SK-N-MC (cell line): ENCODE data around the gene PSMG4.

Source experiments
- DNase-seq: peaks from one replicate; pipeline ENCODE4 v3.0.0-alpha.2; 2011; ENCODE audit warnings: low read depth, low spot score
- H3K27ac ChIP-seq: fragments of 200-600 bp; sonication (generic); 2 replicates; pipeline ENCODE4 v1.5.1; 2016; ENCODE audit warnings: mixed run types
- H3K36me3 ChIP-seq: fragments of 200-600 bp; sonication (generic); 2 replicates; pipeline ENCODE4 v1.6.1; 2017; ENCODE audit warnings: antibody characterized with exemption, low read length, mixed read lengths; ENCODE audit not compliant: insufficient read depth
- H3K4me3 ChIP-seq: fragments of 200-600 bp; sonication (generic); 2 replicates; pipeline ENCODE4 v1.5.1; 2016
- H3K9ac ChIP-seq: fragments of 200-600 bp; sonication (generic); 2 replicates; pipeline ENCODE4 v1.8.0; 2017; ENCODE audit warnings: mixed run types, mixed read lengths; ENCODE audit not compliant: insufficient read length
- H3K9me3 ChIP-seq: fragments of 200-600 bp; sonication (generic); 2 replicates; pipeline ENCODE4 v1.6.1; 2017; ENCODE audit warnings: low read depth, mild to moderate bottlenecking, antibody characterized with exemption, low read length, moderate library complexity, mixed read lengths
- EZH2 ChIP-seq: fragments of 200-600 bp; sonication (generic); IDR thresholded peaks from one replicate; pipeline ENCODE4 v1.6.1; 2017; ENCODE audit warnings: antibody characterized with exemption
- FOXP2 ChIP-seq: optimal IDR thresholded peaks from 2 replicates; pipeline ENCODE3; 2011; ENCODE audit warnings: mild to moderate bottlenecking, moderate library complexity; ENCODE audit not compliant: insufficient read depth; ENCODE audit errors: extremely low read length, control extremely low read depth
- POLR2AphosphoS5 ChIP-seq: IDR thresholded peaks from 2 replicates; pipeline ENCODE4 v1.6.1; 2012; ENCODE audit warnings: mild to moderate bottlenecking, low read depth, low read length, borderline replicate concordance

Gene PSMG4

DNA sequence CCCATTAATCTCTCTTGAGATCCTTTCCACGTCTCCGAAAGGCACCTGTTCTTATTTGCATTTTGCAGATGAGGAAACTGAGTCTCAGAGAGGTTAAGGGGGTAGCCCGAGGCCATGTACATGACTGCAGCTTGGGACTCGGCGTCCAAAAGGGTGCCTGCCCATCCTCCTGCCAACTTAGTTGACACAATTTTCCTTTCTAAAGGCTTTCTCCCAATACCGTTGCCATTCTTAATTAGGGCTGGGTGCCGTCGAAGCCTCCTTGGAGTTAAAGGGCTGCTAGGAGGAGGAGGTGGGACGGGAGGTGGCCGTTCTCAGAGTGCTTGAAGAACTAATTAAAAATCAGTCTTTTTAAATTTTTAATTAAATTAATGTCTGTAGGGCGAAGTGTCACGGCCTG, 546 bp upstream of the PSMG4 start:
- Histone ChIP-seq H3K9ac (no peak overlapping the region), H3K27ac (no peak overlapping the region), H3K36me3 (peaks cover under 1% of the 10 kb centered on the region; the same call in 1 of the 2 replicates), H3K9me3 (no peaks in the 10 kb centered on the region), H3K4me3 (peak overlapping the region; percentile 98)
- TF ChIP-seq EZH2 (no peak), FOXP2 (no peak), POLR2AphosphoS5 (no peak)
- DNase-seq, result no peak

- H3K27ac ChIP-seq, result no peak overlapping the region
- peak; percentile 21; the same call in 1 of the 2 replicates for TF ChIP-seq POLR2AphosphoS5
- no peak for TF ChIP-seq FOXP2
- peak; percentile 8 for DNase-seq
Observed at GRCh38 chr6:3259491-3259958, 778 bp downstream of the PSMG4 start.

GRCh38 chr6:3260296-3260695, 1.5 kb downstream of the PSMG4 start:
- Histone ChIP-seq H3K27ac (no peak overlapping the region), H3K9ac (no peak overlapping the region), H3K4me3 (peak overlapping the region; percentile 57), H3K9me3 (no peaks in the 10 kb centered on the region), H3K36me3 (peaks cover 15% of the 10 kb centered on the region)
- no peak for TF ChIP-seq EZH2
- no peak for TF ChIP-seq FOXP2
- no peak for TF ChIP-seq POLR2AphosphoS5
- DNase-seq, result no peak

More at GRCh38 chr6:3259491-3259958, 778 bp downstream of the PSMG4 start:
- Histone ChIP-seq H3K9me3 (no peaks in the 10 kb centered on the region), H3K4me3 (peak overlapping the region; percentile 98), H3K9ac (peak overlapping the region; percentile 85), H3K36me3 (peaks cover 14% of the 10 kb centered on the region)

GRCh38 chr6:3260772-3261517, 2.2 kb downstream of the PSMG4 start:
- no peaks in the 10 kb centered on the region for H3K9me3 ChIP-seq
- no peak overlapping the region for H3K27ac ChIP-seq
- no peak for DNase-seq
- peak overlapping the region; percentile 57 for H3K4me3 ChIP-seq
- TF ChIP-seq POLR2AphosphoS5, result no peak
- no peak for TF ChIP-seq FOXP2
- no peak for TF ChIP-seq EZH2
- peaks cover 15% of the 10 kb centered on the region for H3K36me3 ChIP-seq
- no peak overlapping the region for H3K9ac ChIP-seq

- TF ChIP-seq POLR2AphosphoS5, result no peak
- TF ChIP-seq FOXP2, result no peak
- no peak for TF ChIP-seq EZH2
- H3K36me3 ChIP-seq, result peaks cover 18% of the 10 kb centered on the region
- no peak overlapping the region for H3K9ac ChIP-seq
- H3K27ac ChIP-seq, result no peak overlapping the region
- DNase-seq, result no peak
- no peaks in the 10 kb centered on the region for H3K9me3 ChIP-seq
- no peak overlapping the region for H3K4me3 ChIP-seq
Observed at GRCh38 chr6:3261518-3261820, 2.7 kb downstream of the PSMG4 start.

GRCh38 chr6:3261921-3262320, 3.2 kb downstream of the PSMG4 start:
- H3K9me3 ChIP-seq, result no peaks in the 10 kb centered on the region
- H3K36me3 ChIP-seq, result peaks cover 18% of the 10 kb centered on the region
- no peak for TF ChIP-seq POLR2AphosphoS5
- TF ChIP-seq EZH2, result no peak
- TF ChIP-seq FOXP2, result no peak
- no peak overlapping the region for H3K27ac ChIP-seq
- H3K9ac ChIP-seq, result no peak overlapping the region
- H3K4me3 ChIP-seq, result no peak overlapping the region
- DNase-seq, result no peak

DNA sequence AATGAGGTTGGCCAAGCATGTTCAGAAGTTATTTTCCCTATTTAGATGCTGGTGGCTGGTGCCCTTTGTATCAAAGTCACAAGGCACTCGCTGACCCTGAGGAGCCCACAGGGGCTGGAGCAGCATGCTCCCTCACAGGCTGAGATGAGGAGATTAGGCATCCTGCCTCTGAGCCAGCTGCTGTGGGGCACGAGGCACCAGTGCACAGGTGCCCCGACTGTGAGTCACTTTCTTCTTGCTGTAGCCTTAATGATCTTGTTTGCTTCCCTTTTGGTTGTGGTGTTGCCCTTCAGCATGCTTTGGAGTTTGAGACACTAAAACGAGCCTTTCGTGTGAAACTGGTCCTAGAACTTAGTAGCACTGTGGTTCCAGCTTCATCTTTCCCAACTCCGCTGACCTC, 4.3 kb downstream of the PSMG4 start:
- H3K9me3 ChIP-seq, result no peaks in the 10 kb centered on the region
- H3K36me3 ChIP-seq, result peaks cover 21% of the 10 kb centered on the region
- DNase-seq, result no peak
- no peak overlapping the region for H3K4me3 ChIP-seq
- no peak overlapping the region for H3K9ac ChIP-seq
- TF ChIP-seq EZH2 (no peak), POLR2AphosphoS5 (no peak), FOXP2 (no peak)
- H3K27ac ChIP-seq, result no peak overlapping the region

DNA sequence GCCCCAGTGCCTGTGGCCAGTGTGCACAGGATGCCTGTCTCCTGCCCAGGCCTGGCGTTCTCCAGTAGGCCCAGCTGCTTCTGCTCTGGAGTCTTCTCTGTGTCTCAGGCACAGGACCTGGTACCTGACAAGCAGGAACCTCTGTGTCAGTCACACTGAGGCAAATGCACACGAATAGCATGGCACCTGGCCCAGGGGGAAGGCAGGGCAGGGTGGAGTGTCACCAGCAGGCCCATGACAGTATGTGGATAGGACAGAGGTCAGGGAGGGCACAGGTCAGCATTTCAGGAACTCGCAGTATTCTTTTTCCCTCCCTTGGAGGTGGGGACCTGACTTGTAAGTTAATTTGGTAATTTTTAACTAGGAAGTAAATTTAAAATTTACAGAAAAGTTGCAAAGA, 5.6 kb downstream of the PSMG4 start:
- peaks cover 27% of the 10 kb centered on the region for H3K36me3 ChIP-seq
- no peak overlapping the region for H3K27ac ChIP-seq
- H3K4me3 ChIP-seq, result no peak overlapping the region
- no peak for TF ChIP-seq POLR2AphosphoS5
- no peak overlapping the region for H3K9ac ChIP-seq
- H3K9me3 ChIP-seq, result no peaks in the 10 kb centered on the region
- no peak for DNase-seq

GRCh38 chr6:3265671-3266070, 6.9 kb downstream of the PSMG4 start:
- peaks cover 40% of the 10 kb centered on the region for H3K36me3 ChIP-seq
- H3K27ac ChIP-seq, result no peak overlapping the region

More at GRCh38 chr6:3265671-3266070, 6.9 kb downstream of the PSMG4 start:
- no peak for DNase-seq
- TF ChIP-seq EZH2, result no peak
- no peak for TF ChIP-seq POLR2AphosphoS5
- Histone ChIP-seq H3K9me3 (no peaks in the 10 kb centered on the region), H3K4me3 (no peak overlapping the region), H3K9ac (no peak overlapping the region)
